K562 (cell line): ENCODE data around the gene PKD1. TPM values are rescaled to one million over a fixed set of nuclear protein-coding genes. Genes with fewer than 3 reads are reported as not detected.

Source experiments
- ATAC-seq: fragments of 200-7000 bp; cut with Tn5 transposase; 3 replicates; pipeline ENCODE4 v1.9.1; 2020; ENCODE audit warnings: moderate library complexity
- BruUV-seq: library from RNA; stranded (reverse); fragments of 400-500 nt; replicated peaks from 2 replicates; lab custom pipeline; 2021; lab: Mats Ljungman, UMichigan
- CTCF ChIA-PET: fragments of 300-600 bp; formaldehyde crosslinking; extraction: SDS; loops from one replicate; lab custom pipeline; 2021; ENCODE audit warnings: low intra/inter-chr PET ratio; lab: Yijun Ruan, JAX
- POLR2A ChIA-PET: fragments of 300-600, 350-650 bp; sonication (Branson Sonifier 250); formaldehyde crosslinking; extraction: SDS; loops from one replicate; lab custom pipeline; 2021; ENCODE audit warnings: antibody characterized with exemption, inconsistent platforms; lab: Yijun Ruan, JAX
- DNase-seq, 4 experiments: peaks; one replicate each; pipeline versions ENCODE4 v3.0.0 to v3.0.0-alpha.2; 2011 to 2018; ENCODE audit warnings: low spot score in 3 of 4, mixed read lengths in 3 of 4; ENCODE audit errors: extremely low read depth in 1 of 4
- FAIRE-seq: peaks from 2 replicates; lab custom pipeline; 2011; peaks lifted over from hg19 to GRCh38; lab: Jason Lieb, UNC
- H2AFZ ChIP-seq: 2 replicates; pipeline ENCODE4 v1.6.0; 2011; ENCODE audit warnings: low read depth, low read length, control low read depth, inconsistent platforms
- H3K27ac ChIP-seq: fragments of 200-600 bp; 3 replicates; pipeline ENCODE4 v1.8.0; 2011; ENCODE audit warnings: low read depth, mild to moderate bottlenecking, control low read depth, inconsistent platforms, low read length, moderate library complexity, mixed read lengths; ENCODE audit errors: extremely low read depth
- H3K27me3 ChIP-seq, 2 experiments: fragments of 300-600 bp in 1 of 2; 2 replicates in 1 of 2; 3 replicates in 1 of 2; pipeline versions ENCODE4 v1.6.0 to v1.8.0; 2011; ENCODE audit warnings: inconsistent platforms in 2 of 2, low read length in 2 of 2, mild to moderate bottlenecking in 1 of 2, mixed read lengths in 1 of 2, moderate library complexity in 1 of 2; ENCODE audit not compliant: control insufficient read depth in 2 of 2, insufficient read depth in 2 of 2
- H3K36me3 ChIP-seq: fragments of 300-600 bp; 3 replicates; pipeline ENCODE4 v1.8.0; 2011; ENCODE audit warnings: mild to moderate bottlenecking, low read length, inconsistent platforms; ENCODE audit not compliant: control insufficient read depth, insufficient read depth
- H3K4me1 ChIP-seq, 2 experiments: fragments of 200-600 bp in 1 of 2; replicated peaks in 1 of 2; 2 replicates in 1 of 2; 3 replicates in 1 of 2; pipeline versions ENCODE4 v1.5.1 to v1.8.0; 2011; ENCODE audit warnings: inconsistent platforms in 2 of 2, low read length in 2 of 2, mild to moderate bottlenecking in 1 of 2, mixed read lengths in 1 of 2, moderate library complexity in 1 of 2; ENCODE audit not compliant: control insufficient read depth in 2 of 2, insufficient read depth in 2 of 2
- H3K4me2 ChIP-seq: 2 replicates; pipeline ENCODE4 v1.6.1; 2011; ENCODE audit warnings: low read length, control low read depth, inconsistent platforms, mixed read lengths; ENCODE audit not compliant: insufficient read depth
- H3K4me3 ChIP-seq: fragments of 200-600 bp; sonication (generic), shearing (Covaris generic); 2 replicates; pipeline ENCODE4 v1.5.1; 2016; ENCODE audit warnings: control low read depth, inconsistent platforms
- H3K79me2 ChIP-seq: fragments of 200-600 bp; 3 replicates; pipeline ENCODE4 v1.8.0; 2011; ENCODE audit warnings: low read length, inconsistent platforms; ENCODE audit not compliant: control insufficient read depth, insufficient read depth
- H3K9ac ChIP-seq, 2 experiments: 2 replicates each; pipeline versions ENCODE4 v1.6.0 to v1.6.1; 2011; ENCODE audit warnings: low read depth in 2 of 2, low read length in 2 of 2, control low read depth in 1 of 2, inconsistent platforms in 1 of 2, mild to moderate bottlenecking in 1 of 2, mixed read lengths in 1 of 2; ENCODE audit not compliant: insufficient read depth in 1 of 2
- H3K9me1 ChIP-seq: one replicate; pipeline ENCODE4 v1.6.0; 2011; ENCODE audit warnings: inconsistent platforms, mild to moderate bottlenecking, low read length, moderate library complexity; ENCODE audit not compliant: control insufficient read depth, insufficient read depth
- H3K9me3 ChIP-seq: replicated peaks from 2 replicates; pipeline ENCODE4 v1.5.1; 2011; ENCODE audit warnings: low read depth, low read length, inconsistent platforms; ENCODE audit not compliant: control insufficient read depth, insufficient read depth
- H4K20me1 ChIP-seq: replicated peaks from 2 replicates; pipeline ENCODE4 v1.6.1; 2011; ENCODE audit warnings: low read length, inconsistent platforms, mixed read lengths; ENCODE audit not compliant: control insufficient read depth, insufficient read depth
- COPS2 ChIP-seq: fragments of 450-650 bp; conservative IDR thresholded peaks from 2 replicates; pipeline ENCODE4 v1.6.1; 2016; ENCODE audit warnings: mild to moderate bottlenecking, moderate library complexity
- CREB1 ChIP-seq, 2 experiments: sonication (generic) in 1 of 2; formaldehyde crosslinking in 1 of 2; IDR thresholded peaks; 2 replicates each; pipeline versions ENCODE4 v1.6.1 to v1.8.0; 2012 to 2022; ENCODE audit warnings: inconsistent platforms in 1 of 2, mild to moderate bottlenecking in 1 of 2, missing genetic modification reagents in 1 of 2, moderate library complexity in 1 of 2
- FOXP1 ChIP-seq: sonication (generic); formaldehyde crosslinking; IDR thresholded peaks from 2 replicates; pipeline ENCODE4 v1.8.0; 2022; ENCODE audit warnings: mild to moderate bottlenecking, missing genetic modification reagents
- HINFP ChIP-seq: fragments of 450-650 bp; conservative IDR thresholded peaks from 2 replicates; pipeline ENCODE4 v1.6.1; 2016; ENCODE audit warnings: missing genetic modification characterization, low read depth, mild to moderate bottlenecking, control low read depth, missing compliant biosample characterization
- KDM5B ChIP-seq: fragments of 200-600 bp; sonication (generic); IDR thresholded peaks from 2 replicates; pipeline ENCODE4 v1.6.1; 2012; ENCODE audit warnings: low read depth, mild to moderate bottlenecking, moderate library complexity, low read length, control low read depth, inconsistent platforms; ENCODE audit not compliant: insufficient replicate concordance
- MXI1 ChIP-seq: IDR thresholded peaks from 2 replicates; pipeline ENCODE4 v1.6.1; 2011; ENCODE audit warnings: low read depth, mild to moderate bottlenecking, improper control_type of control experiment, low read length
- POLR2G ChIP-seq: fragments of 200-400 bp; formaldehyde crosslinking; IDR thresholded peaks from 2 replicates; pipeline ENCODE4 v1.6.1; 2017; ENCODE audit warnings: low read depth, mild to moderate bottlenecking, antibody characterized with exemption, low read length, moderate library complexity
- SMARCE1 ChIP-seq: fragments of 450-650 bp; IDR thresholded peaks from 2 replicates; pipeline ENCODE4 v1.7.1; 2016; ENCODE audit warnings: mild to moderate bottlenecking
- SRSF1 ChIP-seq: fragments of 200-400 bp; formaldehyde crosslinking; IDR thresholded peaks from 2 replicates; pipeline ENCODE4 v1.6.1; 2017; ENCODE audit warnings: mild to moderate bottlenecking, low read depth, low read length, moderate library complexity
- TAF9B ChIP-seq: fragments of 450-650 bp; IDR thresholded peaks from 2 replicates; pipeline ENCODE4 v1.6.1; 2018; ENCODE audit warnings: mild to moderate bottlenecking; ENCODE audit not compliant: partially characterized antibody
- ZNF174 ChIP-seq: fragments of 250-450 bp; sonication (Bioruptor Pico); IDR thresholded peaks from 2 replicates; pipeline ENCODE4 v1.4.0; 2020; ENCODE audit warnings: mild to moderate bottlenecking
- ZNF785 ChIP-seq: fragments of 250-450 bp; sonication (Bioruptor Pico); IDR thresholded peaks from 2 replicates; pipeline ENCODE4 v1.4.0; 2020; ENCODE audit warnings: mild to moderate bottlenecking
- WGBS: fragments of 100-300 bp; shearing (Covaris generic); methylation state at CpG from one replicate; pipeline ENCODE4 v1.1.6; 2016; ENCODE audit warnings: low coverage, mixed read lengths; ENCODE audit not compliant: insufficient coverage; ENCODE audit errors: missing lambda C conversion rate; 5-methylcytosine and 5-hydroxymethylcytosine counted together
- in situ Hi-C: fragments of 300-500 bp; cut with MboI; formaldehyde crosslinking; loops from 4 replicates; pipeline ENCODE4 v1.15.0; 2018; ENCODE audit warnings: inconsistent platforms, mixed read lengths
- intact Hi-C: fragments of 100-400 bp; cut with micrococcal nuclease; formaldehyde crosslinking; loops from 2 replicates; pipeline ENCODE4 v1.14.2; 2022
- polyA plus RNA-seq, 8 experiments: library from polyadenylated mRNA; depleted of rRNA in 4 of 8; stranded (reverse) in 5 of 8; unstranded in 3 of 8; fragments of >200 nt; fragmentation: Nextera tagmentation in 2 of 8; fragmentation: Illumina TruSeq in 1 of 8; extraction: Ambion mirVana in 2 of 8; extraction: Trizol in 1 of 8; gene quantifications; 2 replicates each; pipeline versions ENCODE4 v1.2.1 to v1.2.3, GENCODE V29; 2011 to 2014; ENCODE audit warnings: inconsistent platforms in 1 of 8, missing spikeins in 1 of 8
- total RNA-seq, 7 experiments: library from RNA; depleted of rRNA in 6 of 7; stranded (reverse); fragments of >200 nt in 6 of 7; fragmentation: Illumina TruSeq in 2 of 7; extraction: Trizol in 2 of 7; gene quantifications; 2 replicates each; pipeline versions ENCODE4 v1.2.1 to v1.2.3, GENCODE V29; 2011 to 2021; ENCODE audit warnings: low replicate concordance in 1 of 7

Gene PKD1
- total and polyA plus RNA-seq, 9 of the 15 experiments (the other 6 are each of a cell fraction or from before 2014, with no cell fraction given), result 0.23 to 93.5 (median 12.6) TPM

GRCh38 chr16:2072926-2073325 is 62.8 kb downstream of the PKD1 start:
- H3K79me2 ChIP-seq, result no peaks in the 10 kb centered on the region
- peaks cover 0 to 9% of the 10 kb centered on the region in 2 experiments; a peak in 2 of 5 replicates for H3K4me1 ChIP-seq
- ATAC-seq (no peak), DNase-seq (no peak), FAIRE-seq (no peak)
- in situ Hi-C loops (no loop called here), intact Hi-C loops (no loop called here)
- 69% methylated on average over 8 of the region's 8 CpGs for WGBS
- ChIA-PET POLR2A (interaction anchor here (0.5 to 2.0 kb wide), 3 partner anchors 10 to 186 kb away, joined by 3 to 5 read pairs (median 5); partner anchors contain the start of gene TRAF7), CTCF (no interaction called here)
- H3K27me3 ChIP-seq, result no peaks in the 10 kb centered on the region
- H3K27ac ChIP-seq, result no peak overlapping the region
- H3K9me3 ChIP-seq, result no peaks in the 10 kb centered on the region
- no peaks in the 10 kb centered on the region for H4K20me1 ChIP-seq
- no peak overlapping the region for H2AFZ ChIP-seq
- peaks cover 53% of the 10 kb centered on the region; the same call in 2 of the 3 replicates for H3K36me3 ChIP-seq
- H3K9me1 ChIP-seq, result no peaks in the 10 kb centered on the region
- no peak for TF ChIP-seq CREB1 (IDR thresholded peaks at IDR 0.05)
- TF ChIP-seq CREB1 (CRISPR knock-in tag; IDR thresholded peaks at IDR 0.05), result no peak
- no peak for TF ChIP-seq TAF9B
- no peak for TF ChIP-seq FOXP1 (CRISPR knock-in tag)
- no peak for TF ChIP-seq SRSF1
- TF ChIP-seq ZNF174 (CRISPR knock-in tag), result no peak
- TF ChIP-seq ZNF785 (CRISPR knock-in tag), result no peak
- no peak for TF ChIP-seq SMARCE1
- no peak for TF ChIP-seq POLR2G
- no peak for TF ChIP-seq KDM5B
- TF ChIP-seq MXI1, result no peak
- TF ChIP-seq COPS2, result no peak
- TF ChIP-seq HINFP (tag), result no peak
- BruUV-seq, result no TSS peak
- H3K4me3 ChIP-seq, result no peak overlapping the region
- no peak overlapping the region for H3K4me2 ChIP-seq
- peak overlapping the region in 1 of 2 experiments; percentile 13; a peak in 1 of 4 replicates for H3K9ac ChIP-seq
